Nephron progenitor cell (in vitro differentiated cells): ENCODE measurements around the gene ADAMTS15.

ENCODE experiments used
- DNase-seq: peaks from one replicate; pipeline ENCODE4 v3.0.0; 2021
- H3K27ac Mint-ChIP-seq: 2 replicates; pipeline ENCODE4 v1.8.0; 2021; ENCODE audit warnings: mild to moderate bottlenecking, moderate library complexity, mixed read lengths
- H3K27me3 Mint-ChIP-seq: 2 replicates; pipeline ENCODE4 v1.8.0; 2021; ENCODE audit warnings: mild to moderate bottlenecking, low read depth, mixed read lengths; ENCODE audit not compliant: poor library complexity
- H3K36me3 Mint-ChIP-seq: 2 replicates; pipeline ENCODE4 v1.8.0; 2021; ENCODE audit warnings: low read depth, mixed read lengths
- H3K4me1 Mint-ChIP-seq: 2 replicates; pipeline ENCODE4 v1.8.0; 2021; ENCODE audit warnings: mixed read lengths
- H3K4me3 Mint-ChIP-seq: 2 replicates; pipeline ENCODE4 v1.8.0; 2021; ENCODE audit warnings: mild to moderate bottlenecking, moderate library complexity, mixed read lengths
- H3K9me3 Mint-ChIP-seq: 2 replicates; pipeline ENCODE4 v1.8.0; 2021; ENCODE audit warnings: mild to moderate bottlenecking, moderate library complexity, mixed read lengths
- CTCF ChIP-seq: fragments of 200-600 bp; sonication (generic); IDR thresholded peaks from 2 replicates; pipeline ENCODE4 v1.5.0; 2021; ENCODE audit warnings: antibody characterized with exemption

ADAMTS15 gene

DNA sequence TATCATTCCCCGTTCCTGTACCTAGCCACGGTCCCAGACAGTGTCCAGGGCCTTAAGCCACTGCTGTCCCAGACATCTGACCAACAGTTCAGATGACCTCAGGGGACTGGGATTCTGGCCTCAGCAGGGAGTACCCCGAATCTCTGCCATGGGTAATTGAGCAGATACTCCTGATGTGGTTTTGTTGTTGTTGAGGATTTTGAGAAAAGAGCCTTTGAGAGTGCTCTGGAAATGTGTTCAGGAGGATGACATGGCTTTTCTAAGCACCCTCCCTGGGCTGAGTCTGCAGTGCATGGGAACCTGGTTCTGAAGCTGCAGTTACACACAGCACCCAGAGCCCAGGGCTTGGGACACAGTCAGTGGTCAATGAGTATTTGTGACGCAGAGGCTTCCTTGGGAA, 30.4 kb downstream of the ADAMTS15 start:
- H3K36me3 Mint-ChIP-seq = peaks cover 2% of the 10 kb centered on the region
- H3K9me3 Mint-ChIP-seq = peaks cover 7% of the 10 kb centered on the region
- DNase-seq = no peak
- peaks cover 4% of the 10 kb centered on the region for H3K27me3 Mint-ChIP-seq
- H3K4me1 Mint-ChIP-seq = peaks cover 4% of the 10 kb centered on the region
- no peak overlapping the region for H3K27ac Mint-ChIP-seq
- no peak overlapping the region for H3K4me3 Mint-ChIP-seq
- TF ChIP-seq CTCF = no peak

GRCh38 chr11:130480186-130480585, 31.7 kb downstream of the ADAMTS15 start:
- peaks cover 14% of the 10 kb centered on the region for H3K9me3 Mint-ChIP-seq
- no peak for DNase-seq
- peaks cover 3% of the 10 kb centered on the region for H3K4me1 Mint-ChIP-seq
- peaks cover 5% of the 10 kb centered on the region for H3K36me3 Mint-ChIP-seq
- peaks cover 4% of the 10 kb centered on the region for H3K27me3 Mint-ChIP-seq
- H3K4me3 Mint-ChIP-seq = no peak overlapping the region
- TF ChIP-seq CTCF = no peak
- no peak overlapping the region for H3K27ac Mint-ChIP-seq

DNA sequence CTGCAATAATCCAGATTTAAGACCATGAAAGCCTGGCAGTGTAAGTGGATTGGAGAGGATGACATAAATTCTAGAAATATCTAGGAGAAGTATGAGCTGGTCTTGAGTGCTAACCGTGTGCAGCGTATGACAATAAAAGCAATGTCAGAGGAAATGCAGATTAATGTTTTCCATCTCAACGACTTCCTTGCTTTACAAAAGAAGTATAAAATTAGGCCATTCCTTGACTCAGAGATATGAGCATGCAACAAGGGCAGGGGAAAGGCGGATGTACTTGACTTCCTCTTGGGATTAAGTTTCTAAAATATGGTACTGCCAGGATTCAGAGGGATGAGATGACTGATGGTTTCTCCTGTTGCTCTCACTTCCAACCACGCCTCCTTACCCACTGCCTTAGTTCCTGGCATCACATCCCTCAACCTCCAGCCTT, 32.3 kb downstream of the ADAMTS15 start:
- TF ChIP-seq CTCF = no peak
- Mint-ChIP-seq H3K9me3 (peaks cover 14% of the 10 kb centered on the region), H3K27me3 (peaks cover 4% of the 10 kb centered on the region), H3K4me1 (no peaks in the 10 kb centered on the region), H3K36me3 (peaks cover 5% of the 10 kb centered on the region), H3K27ac (no peak overlapping the region), H3K4me3 (no peak overlapping the region)
- no peak for DNase-seq

- Mint-ChIP-seq H3K36me3 (peaks cover 5% of the 10 kb centered on the region), H3K4me1 (peaks cover 20% of the 10 kb centered on the region), H3K4me3 (no peak overlapping the region), H3K9me3 (peaks cover 14% of the 10 kb centered on the region), H3K27me3 (peaks cover 4% of the 10 kb centered on the region), H3K27ac (no peak overlapping the region)
- no peak for DNase-seq
- no peak for TF ChIP-seq CTCF
Measured at GRCh38 chr11:130483124-130483523, 34.7 kb downstream of the ADAMTS15 start.

DNA sequence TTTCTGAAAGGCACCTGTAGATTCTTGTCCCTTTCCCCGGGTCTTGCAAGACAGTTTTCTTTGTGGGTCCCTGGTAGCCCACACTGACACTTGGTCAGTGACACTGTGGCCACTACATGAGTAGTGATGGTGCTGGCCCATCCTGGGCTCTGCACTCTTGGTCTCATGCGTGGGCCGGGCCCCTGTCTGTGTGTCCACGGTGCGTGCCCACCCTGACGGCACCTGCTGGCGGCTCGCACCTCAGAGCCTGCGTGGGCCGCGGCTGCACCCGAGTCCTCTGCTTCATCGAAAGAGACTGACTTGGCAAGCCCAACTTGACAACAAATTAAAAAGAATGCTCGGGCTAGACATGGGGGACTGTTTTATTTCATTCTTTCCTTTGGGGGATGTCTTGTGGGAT, 37.5 kb downstream of the ADAMTS15 start:
- H3K9me3 Mint-ChIP-seq = peaks cover 14% of the 10 kb centered on the region
- H3K36me3 Mint-ChIP-seq = peaks cover 5% of the 10 kb centered on the region
- no peak for DNase-seq
- H3K27ac Mint-ChIP-seq = no peak overlapping the region
- H3K4me3 Mint-ChIP-seq = no peak overlapping the region
- TF ChIP-seq CTCF = no peak
- peaks cover 23% of the 10 kb centered on the region for H3K4me1 Mint-ChIP-seq
- H3K27me3 Mint-ChIP-seq = peaks cover 4% of the 10 kb centered on the region

DNA sequence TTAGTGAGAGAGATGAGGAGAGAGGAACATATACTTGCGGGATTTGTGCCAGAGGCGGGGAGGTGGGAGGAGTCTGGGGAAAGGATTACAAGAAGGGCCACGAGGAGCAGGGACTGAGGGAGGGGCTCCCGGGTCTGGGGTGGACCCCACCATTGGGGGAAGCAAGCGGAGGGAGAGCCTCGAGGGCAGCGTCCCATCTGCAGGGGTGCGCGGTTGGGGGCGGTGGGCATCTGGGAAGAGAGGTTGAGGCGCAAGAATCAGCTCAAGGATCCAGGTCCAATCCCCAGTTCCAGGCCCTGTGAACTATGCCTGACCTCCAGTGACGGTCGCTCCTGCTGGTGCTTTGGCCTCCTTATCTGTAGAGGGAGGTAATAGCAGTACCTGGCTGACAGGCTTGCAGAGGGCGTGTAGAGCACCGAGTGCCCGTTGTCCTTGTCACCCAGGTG, 38.0 kb downstream of the ADAMTS15 start:
- no peak overlapping the region for H3K4me3 Mint-ChIP-seq
- TF ChIP-seq CTCF = no peak

More for the DNA sequence above, 38.0 kb downstream of the ADAMTS15 start:
- no peak overlapping the region for H3K27ac Mint-ChIP-seq
- H3K9me3 Mint-ChIP-seq = peaks cover 14% of the 10 kb centered on the region
- H3K27me3 Mint-ChIP-seq = peaks cover 4% of the 10 kb centered on the region
- peaks cover 23% of the 10 kb centered on the region for H3K4me1 Mint-ChIP-seq
- DNase-seq = no peak
- H3K36me3 Mint-ChIP-seq = peaks cover 5% of the 10 kb centered on the region
